HCT116 (cell line): ENCODE data around the gene SRGAP3.

Source experiments
- EGR1 ChIP-seq: IDR thresholded peaks from 2 replicates; pipeline ENCODE4 v1.6.1; 2012; ENCODE audit warnings: low read depth
- ELF1 ChIP-seq: IDR thresholded peaks from 2 replicates; pipeline ENCODE4 v1.6.1; 2012; ENCODE audit warnings: low read depth, borderline replicate concordance
- EZH2 ChIP-seq: fragments of 200-600 bp; sonication (generic); IDR thresholded peaks from 2 replicates; pipeline ENCODE4 v1.6.1; 2017; ENCODE audit warnings: antibody characterized with exemption, mixed run types
- EZH2phosphoT487 ChIP-seq: fragments of 200-600 bp; IDR thresholded peaks from 2 replicates; pipeline ENCODE4 v1.6.1; 2018; ENCODE audit warnings: antibody characterized with exemption, borderline replicate concordance
- POLR2A ChIP-seq: IDR thresholded peaks from 2 replicates; pipeline ENCODE4 v1.7.0; 2011; ENCODE audit warnings: borderline replicate concordance; ENCODE audit not compliant: insufficient read depth, insufficient read length; ENCODE audit errors: extremely low read depth
- POLR2AphosphoS5 ChIP-seq: IDR thresholded peaks from 2 replicates; pipeline ENCODE4 v1.6.1; 2011; ENCODE audit warnings: mild to moderate bottlenecking, low read depth, low read length, moderate library complexity
- RAD21 ChIP-seq: IDR thresholded peaks from 2 replicates; pipeline ENCODE4 v1.6.1; 2012; ENCODE audit warnings: low read depth, mild to moderate bottlenecking
- SIN3A ChIP-seq: IDR thresholded peaks from 2 replicates; pipeline ENCODE4 v1.6.1; 2012; ENCODE audit warnings: low read depth
- SP1 ChIP-seq: IDR thresholded peaks from 2 replicates; pipeline ENCODE4 v1.6.1; 2012; ENCODE audit warnings: low read depth
- ZNF274 ChIP-seq: fragments of 200-500 bp; sonication (Bioruptor generic); IDR thresholded peaks from 2 replicates; pipeline ENCODE4 v1.6.1; 2014; ENCODE audit warnings: mild to moderate bottlenecking, low read depth, low read length, inconsistent platforms
- TF ChIP-seq, protein P1 (sequence below), 3 experiments: fragments of 200-600 bp in 1 of 3; sonication (generic) in 1 of 3; IDR thresholded peaks in 2 of 3; conservative IDR thresholded peaks in 1 of 3; 2 replicates each; pipeline ENCODE4 v1.5.1; 2012 to 2017; ENCODE audit warnings: low read depth in 2 of 3, low read length in 2 of 3, antibody characterized with exemption in 1 of 3, borderline replicate concordance in 1 of 3, control low read depth in 1 of 3, mild to moderate bottlenecking in 1 of 3, mixed read lengths in 1 of 3, mixed run types in 1 of 3, moderate library complexity in 1 of 3; ENCODE audit not compliant: insufficient read depth in 1 of 3
- TF ChIP-seq, protein P2 (sequence below): IDR thresholded peaks from 2 replicates; pipeline ENCODE4 v1.6.1; 2011; ENCODE audit warnings: mild to moderate bottlenecking, low read length, moderate library complexity; ENCODE audit not compliant: insufficient replicate concordance; ENCODE audit errors: extremely low read depth
- TF ChIP-seq, protein P3 (sequence below): IDR thresholded peaks from 2 replicates; pipeline ENCODE4 v1.6.1; 2012

DNA sequence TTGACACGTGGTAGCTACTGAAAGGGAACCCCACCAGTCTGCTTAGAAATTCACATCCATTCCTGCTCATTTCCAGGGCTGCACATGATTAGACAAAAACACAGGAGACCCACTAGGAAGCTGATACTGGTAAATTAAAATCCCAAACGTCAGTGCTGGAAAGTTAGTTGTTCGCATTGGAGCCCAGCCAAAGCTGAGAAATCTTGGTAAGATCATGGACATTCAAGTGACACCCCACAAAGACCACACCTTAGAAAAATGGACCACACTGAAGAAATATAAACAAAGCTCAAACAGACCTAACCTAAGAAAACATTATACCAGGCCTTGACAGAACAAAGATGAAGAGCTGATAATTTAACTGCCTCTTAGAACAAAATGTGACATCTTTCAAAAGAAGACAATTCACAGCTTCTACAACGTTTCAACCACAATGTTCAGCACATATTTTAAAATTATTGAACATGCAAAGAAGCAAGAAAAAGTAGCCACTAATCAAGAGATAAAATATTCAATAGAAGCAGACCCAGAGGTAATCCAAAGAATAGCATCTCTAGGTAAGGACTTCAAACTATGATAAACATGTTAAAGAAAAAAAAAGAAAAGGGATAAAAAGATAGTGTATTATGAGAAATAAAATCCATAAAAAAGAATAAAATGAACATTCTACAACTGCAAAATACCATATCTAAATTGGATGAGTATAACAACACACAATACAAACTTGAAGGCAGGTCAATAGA lies 306.5 kb downstream of the SRGAP3 start:
- TF ChIP-seq, protein P1, sequence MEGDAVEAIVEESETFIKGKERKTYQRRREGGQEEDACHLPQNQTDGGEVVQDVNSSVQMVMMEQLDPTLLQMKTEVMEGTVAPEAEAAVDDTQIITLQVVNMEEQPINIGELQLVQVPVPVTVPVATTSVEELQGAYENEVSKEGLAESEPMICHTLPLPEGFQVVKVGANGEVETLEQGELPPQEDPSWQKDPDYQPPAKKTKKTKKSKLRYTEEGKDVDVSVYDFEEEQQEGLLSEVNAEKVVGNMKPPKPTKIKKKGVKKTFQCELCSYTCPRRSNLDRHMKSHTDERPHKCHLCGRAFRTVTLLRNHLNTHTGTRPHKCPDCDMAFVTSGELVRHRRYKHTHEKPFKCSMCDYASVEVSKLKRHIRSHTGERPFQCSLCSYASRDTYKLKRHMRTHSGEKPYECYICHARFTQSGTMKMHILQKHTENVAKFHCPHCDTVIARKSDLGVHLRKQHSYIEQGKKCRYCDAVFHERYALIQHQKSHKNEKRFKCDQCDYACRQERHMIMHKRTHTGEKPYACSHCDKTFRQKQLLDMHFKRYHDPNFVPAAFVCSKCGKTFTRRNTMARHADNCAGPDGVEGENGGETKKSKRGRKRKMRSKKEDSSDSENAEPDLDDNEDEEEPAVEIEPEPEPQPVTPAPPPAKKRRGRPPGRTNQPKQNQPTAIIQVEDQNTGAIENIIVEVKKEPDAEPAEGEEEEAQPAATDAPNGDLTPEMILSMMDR (IDR thresholded peaks at IDR 0.05 in 2 of 3, conservative IDR thresholded peaks at IDR 0.05 in 1 of 3; ENCODE audit: borderline replicate concordance in 1 of 3, insufficient read depth in 1 of 3, low read depth in 2 of 3, low read length in 2 of 3), result no peak
- TF ChIP-seq EGR1 (no peak), POLR2A (no peak), EZH2 (no peak), RAD21 (no peak), SP1 (no peak), POLR2AphosphoS5 (no peak), ZNF274 (no peak), ELF1 (no peak), EZH2phosphoT487 (no peak), SIN3A (no peak)
- TF ChIP-seq, protein P2, sequence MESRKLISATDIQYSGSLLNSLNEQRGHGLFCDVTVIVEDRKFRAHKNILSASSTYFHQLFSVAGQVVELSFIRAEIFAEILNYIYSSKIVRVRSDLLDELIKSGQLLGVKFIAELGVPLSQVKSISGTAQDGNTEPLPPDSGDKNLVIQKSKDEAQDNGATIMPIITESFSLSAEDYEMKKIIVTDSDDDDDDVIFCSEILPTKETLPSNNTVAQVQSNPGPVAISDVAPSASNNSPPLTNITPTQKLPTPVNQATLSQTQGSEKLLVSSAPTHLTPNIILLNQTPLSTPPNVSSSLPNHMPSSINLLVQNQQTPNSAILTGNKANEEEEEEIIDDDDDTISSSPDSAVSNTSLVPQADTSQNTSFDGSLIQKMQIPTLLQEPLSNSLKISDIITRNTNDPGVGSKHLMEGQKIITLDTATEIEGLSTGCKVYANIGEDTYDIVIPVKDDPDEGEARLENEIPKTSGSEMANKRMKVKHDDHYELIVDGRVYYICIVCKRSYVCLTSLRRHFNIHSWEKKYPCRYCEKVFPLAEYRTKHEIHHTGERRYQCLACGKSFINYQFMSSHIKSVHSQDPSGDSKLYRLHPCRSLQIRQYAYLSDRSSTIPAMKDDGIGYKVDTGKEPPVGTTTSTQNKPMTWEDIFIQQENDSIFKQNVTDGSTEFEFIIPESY, result no peak
- TF ChIP-seq, protein P3, sequence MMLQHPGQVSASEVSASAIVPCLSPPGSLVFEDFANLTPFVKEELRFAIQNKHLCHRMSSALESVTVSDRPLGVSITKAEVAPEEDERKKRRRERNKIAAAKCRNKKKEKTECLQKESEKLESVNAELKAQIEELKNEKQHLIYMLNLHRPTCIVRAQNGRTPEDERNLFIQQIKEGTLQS, result no peak
